ENCODE data around the gene FRS2.

The FRS2 gene

GRCh38 chr12:69527506-69528272, 57.5 kb downstream of the FRS2 start:
- no peak for DNase-seq
- peaks cover 25% of the 10 kb centered on the region for H3K9me3 Mint-ChIP-seq
- H3K36me3 Mint-ChIP-seq (ENCODE audit: low read depth) = peaks cover 39% of the 10 kb centered on the region
- no peaks in the 10 kb centered on the region for H3K27me3 Mint-ChIP-seq (ENCODE audit: low read depth, poor library complexity)
- no peak for TF ChIP-seq CTCF (IDR thresholded peaks at IDR 0.05)
- H3K4me3 Mint-ChIP-seq = no peak overlapping the region
- H3K27ac Mint-ChIP-seq = peak overlapping the region; percentile 29
- peaks cover 4% of the 10 kb centered on the region for H3K4me1 Mint-ChIP-seq

- no peak for DNase-seq
- TF ChIP-seq CTCF (IDR thresholded peaks at IDR 0.05) = no peak
- peaks cover 35% of the 10 kb centered on the region for H3K36me3 Mint-ChIP-seq (ENCODE audit: low read depth)
- H3K9me3 Mint-ChIP-seq = peaks cover 13% of the 10 kb centered on the region
- peaks cover 8% of the 10 kb centered on the region for H3K4me1 Mint-ChIP-seq
- H3K27ac Mint-ChIP-seq = peak overlapping the region; percentile 43
- no peak overlapping the region for H3K4me3 Mint-ChIP-seq
- H3K27me3 Mint-ChIP-seq (ENCODE audit: low read depth, poor library complexity) = no peaks in the 10 kb centered on the region
Measured at GRCh38 chr12:69529021-69529420, 58.8 kb downstream of the FRS2 start.

DNA sequence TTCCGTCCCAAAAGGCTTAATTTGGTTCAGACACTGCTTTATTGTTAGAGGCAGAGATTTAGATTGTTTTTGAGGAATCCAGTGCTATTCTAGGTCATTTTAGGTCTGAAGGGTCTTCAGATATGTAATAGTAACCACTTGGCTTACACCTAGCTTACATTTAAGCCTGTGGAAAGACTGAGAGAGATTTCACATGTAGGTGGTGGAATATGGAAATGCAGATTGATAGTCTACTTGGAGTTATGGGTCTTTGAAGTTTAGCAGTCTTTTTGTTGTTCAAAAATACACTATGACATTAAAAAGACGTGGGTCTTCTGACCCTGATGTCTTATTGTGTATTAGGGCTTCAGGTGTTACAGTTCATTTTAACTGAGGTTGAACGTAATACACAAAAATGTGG, 63.7 kb downstream of the FRS2 start:
- H3K9me3 Mint-ChIP-seq = peaks cover 4% of the 10 kb centered on the region
- no peak for TF ChIP-seq CTCF (IDR thresholded peaks at IDR 0.05)
- no peak overlapping the region for H3K4me3 Mint-ChIP-seq
- peaks cover 60% of the 10 kb centered on the region for H3K36me3 Mint-ChIP-seq (ENCODE audit: low read depth)
- H3K27ac Mint-ChIP-seq = peak overlapping the region; percentile 50
- peaks cover 31% of the 10 kb centered on the region for H3K4me1 Mint-ChIP-seq
- H3K27me3 Mint-ChIP-seq (ENCODE audit: low read depth, poor library complexity) = no peaks in the 10 kb centered on the region
- no peak for DNase-seq

DNA sequence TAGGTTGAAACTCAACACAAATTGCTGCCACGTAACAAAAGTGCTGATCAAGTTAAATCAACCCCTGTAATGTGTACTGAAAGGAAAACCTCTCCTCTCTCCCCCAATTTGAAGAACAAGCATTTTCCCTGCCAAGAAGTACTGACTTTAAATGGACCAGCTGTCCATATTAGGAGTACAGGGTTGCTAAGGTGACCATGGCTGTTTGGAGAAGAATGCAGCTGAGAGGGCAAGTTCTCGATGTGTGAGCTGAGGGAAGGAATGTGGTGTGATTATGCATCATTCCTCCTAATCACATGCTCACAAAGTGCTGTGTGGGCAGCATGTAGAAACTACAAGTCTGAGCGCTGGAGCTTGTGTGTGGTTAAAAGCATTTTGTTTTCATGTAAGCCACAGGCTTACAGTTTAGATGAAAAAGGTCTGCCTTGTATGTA, 64.2 kb downstream of the FRS2 start:
- peak; percentile 10 for DNase-seq
- Mint-ChIP-seq H3K27ac (peak overlapping the region; percentile 98), H3K9me3 (peaks cover 4% of the 10 kb centered on the region), H3K27me3 (ENCODE audit: low read depth, poor library complexity) (no peaks in the 10 kb centered on the region), H3K36me3 (ENCODE audit: low read depth) (peaks cover 59% of the 10 kb centered on the region), H3K4me3 (no peak overlapping the region), H3K4me1 (peaks cover 31% of the 10 kb centered on the region)
- no peak for TF ChIP-seq CTCF (IDR thresholded peaks at IDR 0.05)

GRCh38 chr12:69540987-69541386, 70.8 kb downstream of the FRS2 start:
- no peak overlapping the region for H3K4me3 Mint-ChIP-seq
- no peaks in the 10 kb centered on the region for H3K27me3 Mint-ChIP-seq (ENCODE audit: low read depth, poor library complexity)
- H3K9me3 Mint-ChIP-seq = peaks cover 30% of the 10 kb centered on the region
- no peak for DNase-seq
- H3K27ac Mint-ChIP-seq = no peak overlapping the region
- peaks cover 77% of the 10 kb centered on the region for H3K36me3 Mint-ChIP-seq (ENCODE audit: low read depth)
- peaks cover 5% of the 10 kb centered on the region for H3K4me1 Mint-ChIP-seq
- TF ChIP-seq CTCF (IDR thresholded peaks at IDR 0.05) = no peak

GRCh38 chr12:69544087-69544486, 73.9 kb downstream of the FRS2 start:
- Mint-ChIP-seq H3K4me3 (no peak overlapping the region), H3K36me3 (ENCODE audit: low read depth) (peaks cover 56% of the 10 kb centered on the region), H3K4me1 (no peaks in the 10 kb centered on the region), H3K9me3 (peaks cover 26% of the 10 kb centered on the region), H3K27ac (no peak overlapping the region), H3K27me3 (ENCODE audit: low read depth, poor library complexity) (peaks cover 2% of the 10 kb centered on the region)
- no peak for DNase-seq
- TF ChIP-seq CTCF (IDR thresholded peaks at IDR 0.05) = no peak
